Right cardiac atrium (tissue), 5 donors: Measurements from ENCODE around the gene ZNF48. TPM values are rescaled to one million over a fixed set of nuclear protein-coding genes. Genes with fewer than 3 reads are reported as not detected.

Source experiments
- ATAC-seq, 2 donors: fragments of 200-7000 bp; cut with Tn5 transposase; one replicate each; pipeline versions ENCODE4 v1.8.0 to v1.9.1; 2020; ENCODE audit warnings: moderate library complexity in 2 of 2, mild to moderate bottlenecking in 1 of 2
- DNase-seq, 3 donors: peaks; one replicate each; pipeline ENCODE4 v3.0.0-alpha.2; 2020
- H3K27ac ChIP-seq: one replicate; pipeline ENCODE4 v1.5.1; 2013; ENCODE audit warnings: mild to moderate bottlenecking, low read length, control low read depth, moderate library complexity
- H3K27me3 ChIP-seq: one replicate; pipeline ENCODE4 v1.6.1; 2013; ENCODE audit not compliant: control insufficient read depth, insufficient read depth
- H3K4me1 ChIP-seq: one replicate; pipeline ENCODE4 v1.6.1; 2013; ENCODE audit warnings: low read length; ENCODE audit not compliant: control insufficient read depth, insufficient read depth
- H3K4me3 ChIP-seq: one replicate; pipeline ENCODE4 v1.5.1; 2013; ENCODE audit warnings: low read length, control low read depth
- H3K9me3 ChIP-seq: one replicate; pipeline ENCODE4 v1.6.1; 2013; ENCODE audit warnings: low read length; ENCODE audit not compliant: control insufficient read depth
- WGBS: extraction: QIAGEN DNeasy Blood & Tissue Kit; methylation state at CpG from one replicate; pipeline ENCODE4 v1.1.7; 2013; 5-methylcytosine and 5-hydroxymethylcytosine counted together
- intact Hi-C, 4 donors: fragments of 100-400 bp; cut with DNase I; formaldehyde crosslinking; loops; one replicate each; pipeline versions ENCODE4 v1.11.0 to v1.14.0; 2022 to 2023
- polyA plus RNA-seq: library from polyadenylated mRNA; stranded (reverse); fragments of 200-250 nt; gene quantifications from one replicate; pipeline ENCODE4 v1.2.3, GENCODE V29; 2013
- total RNA-seq, 4 donors: library from RNA; stranded (reverse); fragmentation: NEBNext Ultra II Directional; extraction: Animal tissue kit (Norgen Biotek cat#: 25700); gene quantifications; one replicate each; pipeline ENCODE4 v1.2.1, GENCODE V29; 2021
- donor health status: healthy with polysubstance abuse.
- donor health status: DM: no; HTN: yes; CAD: no.
- donor health status: DM: no; HTN: no; CAD: no.
- donor health status: DM: no; HTN: yes; CAD: no; lungs with severe emphysema.
- donor health status: DM: yes; HTN: yes; CAD: no.

ZNF48 gene
- total and polyA plus RNA-seq, 5 donors: 3.6 to 8.0 (median 7.4) TPM

GRCh38 chr16:30429418-30429677, 34.1 kb downstream of the ZNF48 start:
- Histone ChIP-seq H3K4me1 (peaks cover 5% of the 10 kb centered on the region), H3K4me3 (peak overlapping the region; percentile 43), H3K27ac (peak overlapping the region; percentile 46), H3K27me3 (no peaks in the 10 kb centered on the region), H3K9me3 (no peaks in the 10 kb centered on the region)
- ATAC-seq (no peak), DNase-seq (no peak)
- intact Hi-C loops: no loop called here
- 2% methylated on average over 11 of the region's 11 CpGs for WGBS

- peak; percentile 98 to 99 for ATAC-seq
- peaks cover 5% of the 10 kb centered on the region for H3K4me1 ChIP-seq
- H3K27ac ChIP-seq: peak within 1 kb of the TSS; percentile 78
- no peaks in the 10 kb centered on the region for H3K9me3 ChIP-seq
- 1% methylated on average over 49 of the region's 49 CpGs for WGBS
- intact Hi-C loops: loop anchor here in 1 of 4 donors (10.0 kb wide), 1 partner anchor 175 kb away; no protein-coding TSS in a partner anchor
- no peaks in the 10 kb centered on the region for H3K27me3 ChIP-seq
- H3K4me3 ChIP-seq: peak within 1 kb of the TSS; percentile 43
- peak; percentile 96 to 98 (median 96) for DNase-seq
These were observed 34.6 kb downstream of the ZNF48 start, which contains the start of gene DCTPP1 for GRCh38 chr16:30429678-30430427. Gene DCTPP1 (minus strand): TSS chr16:30430030. CDS start chr16:30429980, 50 bp downstream.

- H3K4me1 ChIP-seq: peaks cover 5% of the 10 kb centered on the region
- H3K27ac ChIP-seq: peak overlapping the region; percentile 78
- DNase-seq: peak in 1 of 3 donors; percentile 61
- peak; percentile 17 to 30 for ATAC-seq
- WGBS: 52% methylated on average over 19 of the region's 19 CpGs
- no peaks in the 10 kb centered on the region for H3K9me3 ChIP-seq
- intact Hi-C loops: loop anchor here in 1 of 4 donors (10.0 kb wide), 1 partner anchor 174 kb away; no protein-coding TSS in a partner anchor
- no peaks in the 10 kb centered on the region for H3K27me3 ChIP-seq
- H3K4me3 ChIP-seq: peak overlapping the region; percentile 43
These were observed 35.3 kb downstream of the ZNF48 start for GRCh38 chr16:30430428-30430970.

- DNase-seq (no peak), ATAC-seq (no peak)
- intact Hi-C loops: loop anchor here in 1 of 4 donors (10.0 kb wide), 1 partner anchor 170 kb away; no protein-coding TSS in a partner anchor
These were observed 39.6 kb downstream of the ZNF48 start for GRCh38 chr16:30434852-30435251.

GRCh38 chr16:30437511-30438046, 42.4 kb downstream of the ZNF48 start:
- Histone ChIP-seq H3K4me3 (no peak overlapping the region), H3K27ac (no peak overlapping the region), H3K4me1 (no peaks in the 10 kb centered on the region), H3K27me3 (no peaks in the 10 kb centered on the region), H3K9me3 (no peaks in the 10 kb centered on the region)
- intact Hi-C loops: loop anchor here in 1 of 4 donors (10.0 kb wide), 1 partner anchor 167 kb away; no protein-coding TSS in a partner anchor
- ATAC-seq (no peak), DNase-seq (peak in 1 of 3 donors; percentile 3)
- WGBS: 83% methylated on average over 3 of the region's 3 CpGs

More at GRCh38 chr16:30434852-30435251, 39.6 kb downstream of the ZNF48 start:
- Histone ChIP-seq H3K4me1 (peaks cover 2% of the 10 kb centered on the region), H3K4me3 (no peak overlapping the region), H3K27me3 (no peaks in the 10 kb centered on the region), H3K27ac (no peak overlapping the region), H3K9me3 (no peaks in the 10 kb centered on the region)
- WGBS: 66% methylated on average over 4 of the region's 4 CpGs

- no peak overlapping the region for H3K27ac ChIP-seq
- no peak overlapping the region for H3K4me3 ChIP-seq
- DNase-seq (no peak), ATAC-seq (no peak)
- no peaks in the 10 kb centered on the region for H3K9me3 ChIP-seq
- WGBS: 91% methylated on average over 5 of the region's 5 CpGs
- H3K27me3 ChIP-seq: no peaks in the 10 kb centered on the region
- H3K4me1 ChIP-seq: no peaks in the 10 kb centered on the region
- intact Hi-C loops: loop anchor here in 1 of 4 donors (10.0 kb wide), 1 partner anchor 166 kb away; no protein-coding TSS in a partner anchor
These were observed 43.6 kb downstream of the ZNF48 start for GRCh38 chr16:30438835-30439234.

- Histone ChIP-seq H3K27me3 (no peaks in the 10 kb centered on the region), H3K9me3 (no peaks in the 10 kb centered on the region), H3K27ac (no peak overlapping the region), H3K4me3 (no peak overlapping the region), H3K4me1 (peaks cover under 1% of the 10 kb centered on the region)
- DNase-seq (peak in 1 of 3 donors; percentile 7), ATAC-seq (no peak)
- WGBS: 86% methylated on average over 6 of the region's 6 CpGs
- intact Hi-C loops: loop anchor here (10.0 kb wide), 4 partner anchors 85 to 175 kb away; partner anchors contain the start of genes ZNF689 (in 1 of the 4), ZNF747 (in 1 of the 4) and ZNF768 (in 1 of the 4)
These were observed 44.6 kb downstream of the ZNF48 start for GRCh38 chr16:30439720-30440348.

- no peaks in the 10 kb centered on the region for H3K9me3 ChIP-seq
- no peak for ATAC-seq
- no peak overlapping the region for H3K27ac ChIP-seq
- intact Hi-C loops: loop anchor here (10.0 kb wide), 4 partner anchors 81 to 171 kb away; partner anchors contain the start of genes ZNF689 (in 1 of the 4), ZNF747 (in 1 of the 4) and ZNF768 (in 1 of the 4)
- no peak for DNase-seq
- H3K4me1 ChIP-seq: peaks cover 2% of the 10 kb centered on the region
- H3K27me3 ChIP-seq: no peaks in the 10 kb centered on the region
- WGBS: 81% methylated on average over 2 of the region's 2 CpGs
- H3K4me3 ChIP-seq: no peak overlapping the region
These were observed 48.4 kb downstream of the ZNF48 start for GRCh38 chr16:30443631-30444030.

GRCh38 chr16:30444231-30445148, 49.3 kb downstream of the ZNF48 start:
- intact Hi-C loops: loop anchor here (10.0 kb wide), 4 partner anchors 80 to 170 kb away; partner anchors contain the start of genes ZNF689 (in 1 of the 4), ZNF747 (in 1 of the 4) and ZNF768 (in 1 of the 4)
- Histone ChIP-seq H3K27me3 (no peaks in the 10 kb centered on the region), H3K27ac (peak overlapping the region; percentile 93), H3K4me3 (peak overlapping the region; percentile 93), H3K4me1 (peaks cover 2% of the 10 kb centered on the region), H3K9me3 (no peaks in the 10 kb centered on the region)
- ATAC-seq: no peak
- 95% methylated on average over 29 of the region's 29 CpGs for WGBS
- peak in 1 of 3 donors; percentile 55 for DNase-seq

- H3K9me3 ChIP-seq: no peaks in the 10 kb centered on the region
- H3K27ac ChIP-seq: peak overlapping the region; percentile 93
- peak overlapping the region; percentile 93 for H3K4me3 ChIP-seq
- H3K4me1 ChIP-seq: peaks cover 2% of the 10 kb centered on the region
- H3K27me3 ChIP-seq: no peaks in the 10 kb centered on the region
- DNase-seq (no peak), ATAC-seq (no peak)
- intact Hi-C loops: loop anchor here (10.0 kb wide), 4 partner anchors 80 to 170 kb away; partner anchors contain the start of genes ZNF689 (in 1 of the 4), ZNF747 (in 1 of the 4) and ZNF768 (in 1 of the 4)
- 34% methylated on average over 11 of the region's 11 CpGs for WGBS
These were observed 49.9 kb downstream of the ZNF48 start for GRCh38 chr16:30445149-30445407.
